ENCODE data around the gene COTL1.

COTL1 gene

GRCh38 chr16:84547546-84548061 lies 70.3 kb downstream of the COTL1 start:
- ATAC-seq, result no peak

DNA sequence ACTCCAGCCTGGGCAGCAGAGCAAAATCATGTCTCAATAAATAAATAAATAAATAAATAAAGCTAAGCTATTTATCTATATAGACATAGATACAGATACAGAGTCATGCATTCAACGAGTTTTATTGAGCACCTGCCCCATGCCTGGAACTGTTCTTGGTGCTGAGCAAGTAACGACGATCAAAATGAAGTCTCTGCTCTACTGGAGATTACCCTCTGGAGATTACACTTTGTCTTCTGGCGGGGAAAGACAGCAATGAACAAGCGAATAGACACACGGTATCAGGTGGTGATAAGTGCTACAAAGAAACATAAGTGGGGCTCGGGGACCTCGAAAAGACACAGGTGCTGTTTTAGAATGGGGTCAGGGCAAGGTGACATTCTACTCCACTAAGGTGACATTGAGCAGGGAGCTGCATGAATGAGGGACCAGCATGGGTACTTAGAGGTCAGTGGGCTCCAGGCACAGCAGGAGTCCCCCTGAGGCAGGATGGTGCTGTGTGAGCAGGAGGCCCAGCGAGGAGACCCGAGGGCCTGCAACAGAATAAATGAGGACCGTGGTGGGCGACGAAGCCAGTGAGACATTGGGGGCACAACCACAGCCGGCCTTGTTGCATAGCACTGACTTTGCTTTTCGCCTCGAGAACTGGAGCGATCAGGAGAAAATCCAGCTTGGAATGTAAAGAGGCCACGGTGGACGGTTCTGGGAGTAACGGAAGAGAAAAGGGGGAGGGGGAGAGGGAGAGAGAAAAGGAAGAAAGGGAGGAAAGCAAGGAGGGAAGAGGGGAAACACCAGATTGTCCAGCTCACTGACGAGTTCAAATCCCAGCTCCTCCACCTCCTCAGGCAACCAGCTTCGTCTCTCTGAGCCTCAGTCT lies 71.0 kb downstream of the COTL1 start:
- no peak for ATAC-seq

DNA sequence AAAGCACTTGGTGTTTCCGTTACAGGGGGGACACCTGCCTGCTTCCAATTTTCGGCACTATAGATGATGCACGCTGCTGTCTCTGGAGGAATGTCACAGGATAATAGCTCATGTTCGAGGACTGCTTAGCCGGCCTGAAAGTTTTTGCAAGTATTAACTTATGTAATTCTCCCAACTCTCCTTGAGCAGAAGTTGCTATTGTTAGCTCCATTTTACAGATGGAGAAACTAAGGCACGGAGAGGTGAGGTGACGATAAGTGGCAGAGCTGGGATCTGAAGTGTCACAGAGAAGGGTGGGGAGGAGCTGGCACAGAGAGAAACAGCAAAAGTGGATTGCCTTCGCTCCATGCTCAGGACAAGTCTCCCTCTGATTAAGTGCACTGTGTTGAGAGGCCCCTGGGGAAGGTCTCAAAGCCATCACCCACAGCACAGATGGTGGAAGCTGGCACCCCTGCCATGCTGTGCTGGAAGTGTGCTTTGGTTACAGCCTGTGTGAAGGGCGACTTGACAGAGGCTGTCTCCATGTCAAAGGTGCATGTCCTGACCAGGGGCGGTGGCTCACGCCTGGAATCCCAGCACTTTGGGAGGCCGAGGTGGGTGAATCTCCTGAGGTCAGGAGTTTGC lies 72.7 kb downstream of the COTL1 start:
- ATAC-seq, result no peak

- no peak for ATAC-seq
Measured at GRCh38 chr16:84544031-84544773, 73.7 kb downstream of the COTL1 start.

- ATAC-seq, result no peak
Measured at GRCh38 chr16:84543253-84543652, 74.6 kb downstream of the COTL1 start.

DNA sequence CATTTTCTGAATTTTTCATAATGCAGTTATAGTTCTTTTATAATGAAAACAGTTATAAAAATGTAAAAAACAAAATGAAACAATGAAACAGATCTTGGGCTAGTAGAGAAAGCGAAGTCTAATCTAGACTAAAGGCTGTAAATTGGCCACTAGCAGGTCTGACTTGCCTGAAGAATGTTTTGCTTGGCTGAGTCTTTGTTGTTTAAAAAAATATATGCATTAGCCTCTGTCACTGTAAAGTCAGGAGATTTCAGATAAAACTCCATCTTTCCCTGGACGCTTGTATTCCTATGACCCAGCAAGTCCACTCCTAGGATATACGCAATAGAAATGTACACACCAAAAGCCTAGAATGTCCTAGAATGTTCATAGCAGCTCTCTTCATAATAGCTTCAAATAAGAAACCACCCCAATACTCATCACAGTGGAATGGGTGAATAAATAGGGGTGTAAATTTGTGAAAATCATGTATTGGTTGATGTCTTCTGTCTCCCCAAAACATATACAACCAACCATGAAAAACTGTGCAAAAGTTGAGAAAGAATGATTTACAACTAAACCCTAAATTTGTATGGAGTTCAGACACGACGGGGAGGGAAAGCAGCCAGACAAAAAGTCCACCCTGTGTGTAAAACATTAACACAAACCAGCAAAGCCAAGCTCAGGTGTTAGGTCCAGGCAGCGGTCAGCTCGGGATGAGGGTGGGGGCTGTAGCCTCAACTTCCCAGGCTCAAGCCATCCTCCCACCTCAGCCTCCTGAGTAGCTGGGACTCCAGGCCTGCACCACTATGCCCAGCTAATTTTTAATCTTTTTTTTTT lies 75.7 kb downstream of the COTL1 start:
- no peak for ATAC-seq

- ATAC-seq, result no peak
Measured at GRCh38 chr16:84540194-84540593, 77.7 kb downstream of the COTL1 start.

- ATAC-seq, result no peak
Measured at GRCh38 chr16:84538222-84538840, 79.5 kb downstream of the COTL1 start.

- no peak for ATAC-seq
Measured at GRCh38 chr16:84537491-84538151, 80.3 kb downstream of the COTL1 start.

- ATAC-seq, result no peak
Measured at GRCh38 chr16:84535851-84536250, 82.0 kb downstream of the COTL1 start.

DNA sequence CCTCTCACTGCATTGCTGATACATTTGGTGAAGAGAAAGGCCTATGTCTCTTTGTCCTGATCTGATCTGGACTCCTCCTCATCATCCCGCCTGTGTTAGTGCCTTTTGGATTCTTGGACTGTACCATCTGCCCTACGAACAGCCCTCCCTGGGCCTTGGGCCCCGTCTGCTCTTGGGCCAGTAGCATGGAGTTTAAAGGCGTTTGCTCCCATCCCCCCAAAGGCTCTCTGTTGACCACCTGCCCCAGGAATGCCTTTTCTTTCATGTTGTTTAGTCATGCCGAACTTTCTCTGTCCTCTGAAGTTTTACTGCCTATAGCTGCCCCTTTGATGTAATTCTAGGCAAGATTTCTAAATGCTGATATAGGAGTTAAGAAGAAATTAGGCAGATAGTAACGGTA lies 82.5 kb downstream of the COTL1 start:
- ATAC-seq, result no peak

GRCh38 chr16:84534815-84535214 lies 83.1 kb downstream of the COTL1 start:
- ATAC-seq, result no peak

GRCh38 chr16:84532855-84533486 lies 84.9 kb downstream of the COTL1 start:
- ATAC-seq, result no peak

DNA sequence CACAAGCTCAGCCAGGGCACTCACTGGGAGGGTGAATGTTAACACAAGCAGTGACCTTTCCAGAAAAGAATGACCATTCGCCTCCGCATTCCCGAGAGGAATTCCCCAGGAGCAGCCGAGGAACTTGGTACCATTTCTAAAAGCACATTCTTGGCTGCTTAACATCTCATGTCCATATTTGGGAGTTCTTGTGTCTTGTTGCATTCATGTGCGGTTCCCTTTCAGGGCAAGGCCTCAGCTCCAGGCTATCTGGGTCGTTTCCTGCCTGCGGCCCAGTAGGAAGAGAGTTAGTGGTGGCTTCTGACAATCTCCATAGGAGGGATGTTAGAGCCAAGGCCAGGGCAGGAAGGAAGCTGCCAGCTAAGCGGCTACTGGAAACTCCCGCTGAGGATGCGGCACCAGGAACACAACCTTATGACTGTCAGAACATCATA lies 85.6 kb downstream of the COTL1 start:
- ATAC-seq, result no peak

GRCh38 chr16:84531671-84532111 lies 86.2 kb downstream of the COTL1 start:
- ATAC-seq, result no peak

DNA sequence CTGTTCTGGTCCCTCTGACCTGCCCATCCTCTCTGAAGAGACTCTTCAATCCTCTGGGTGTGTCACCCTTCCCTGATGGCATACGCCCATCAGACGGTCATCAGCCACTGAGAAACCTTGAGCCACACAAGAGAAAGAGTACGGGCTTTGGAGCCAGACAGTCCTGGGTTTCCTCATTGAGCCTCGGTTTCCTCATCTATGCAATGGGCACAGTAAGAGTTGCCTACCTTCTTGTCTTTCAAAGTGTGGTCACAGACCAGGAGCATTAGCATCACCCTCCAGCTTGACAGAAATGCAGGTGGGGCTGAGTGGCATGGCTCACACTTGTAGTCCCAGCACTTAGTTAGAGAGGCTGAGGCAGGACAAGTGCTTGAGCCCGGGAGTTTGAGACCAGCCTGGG lies 87.3 kb downstream of the COTL1 start:
- no peak for ATAC-seq

DNA sequence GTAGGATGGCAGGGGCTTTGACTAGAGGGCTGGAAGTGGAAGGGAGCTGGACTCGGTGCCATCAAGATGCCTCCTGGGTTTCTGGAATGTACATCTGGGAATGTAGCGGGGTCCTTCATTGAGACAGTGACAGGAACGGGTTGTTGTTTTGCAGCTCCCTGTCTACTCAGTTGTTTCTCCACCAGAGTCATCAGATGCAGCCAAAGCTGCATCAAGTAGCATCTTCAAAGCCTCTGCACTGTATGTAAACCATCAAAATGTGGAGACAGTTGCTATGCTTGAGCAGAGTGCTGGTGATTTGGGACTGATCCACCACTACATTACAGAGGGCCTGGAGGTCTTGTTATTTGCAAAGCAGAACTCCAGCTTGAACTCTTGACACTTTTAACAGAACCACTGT lies 88.3 kb downstream of the COTL1 start:
- ATAC-seq, result no peak

GRCh38 chr16:84528322-84528721 lies 89.6 kb downstream of the COTL1 start:
- ATAC-seq, result no peak

GRCh38 chr16:84527532-84528269 lies 90.2 kb downstream of the COTL1 start:
- ATAC-seq, result no peak
